Neuronal stem cell (in vitro differentiated cells): ENCODE measurements around the gene ABCB8.

Experiments used
- DNase-seq: peaks from one replicate; pipeline ENCODE4 v3.0.0-alpha.2; 2013; ENCODE audit warnings: low spot score
- H2AFZ ChIP-seq: one replicate; pipeline ENCODE4 v1.6.1; 2013; ENCODE audit warnings: mild to moderate bottlenecking, low read length, inconsistent platforms
- H2AK5ac ChIP-seq: 2 replicates; pipeline ENCODE4 v1.6.1; 2013; ENCODE audit warnings: low read depth, mild to moderate bottlenecking, inconsistent platforms, low read length, moderate library complexity, mixed read lengths
- H2BK120ac ChIP-seq: 2 replicates; pipeline ENCODE4 v1.6.1; 2013; ENCODE audit warnings: low read depth, mild to moderate bottlenecking, inconsistent platforms, low read length, moderate library complexity, mixed read lengths
- H2BK12ac ChIP-seq: one replicate; pipeline ENCODE4 v1.6.1; 2013; ENCODE audit warnings: low read length, inconsistent platforms
- H2BK15ac ChIP-seq: 2 replicates; pipeline ENCODE4 v1.6.1; 2013; ENCODE audit warnings: mild to moderate bottlenecking, low read length, inconsistent platforms, mixed read lengths
- H2BK5ac ChIP-seq: one replicate; pipeline ENCODE4 v1.6.1; 2013; ENCODE audit warnings: inconsistent platforms, mild to moderate bottlenecking, low read length, moderate library complexity
- H3K14ac ChIP-seq: one replicate; pipeline ENCODE4 v1.6.1; 2013; ENCODE audit warnings: low read length, inconsistent platforms
- H3K18ac ChIP-seq: 2 replicates; pipeline ENCODE4 v1.6.1; 2013; ENCODE audit warnings: low read length, inconsistent platforms
- H3K23ac ChIP-seq: 2 replicates; pipeline ENCODE4 v1.6.1; 2013; ENCODE audit warnings: low read depth, mild to moderate bottlenecking, mixed read lengths, low read length, inconsistent platforms; ENCODE audit not compliant: poor library complexity
- H3K27ac ChIP-seq: replicated peaks from 3 replicates; pipeline ENCODE4 v1.5.1; 2013; ENCODE audit warnings: low read length, inconsistent platforms
- H3K27me3 ChIP-seq, 3 experiments: 2 replicates each; pipeline ENCODE4 v1.6.1; 2013; ENCODE audit warnings: low read length in 3 of 3, mild to moderate bottlenecking in 2 of 3, inconsistent platforms in 1 of 3, low read depth in 1 of 3, mixed read lengths in 1 of 3, moderate library complexity in 1 of 3; ENCODE audit not compliant: control insufficient read depth in 3 of 3, insufficient read depth in 3 of 3
- H3K36me3 ChIP-seq, 2 donors: replicated peaks in 1 of 2; 2 replicates each; pipeline ENCODE4 v1.6.1; 2013; ENCODE audit warnings: low read length in 2 of 2; ENCODE audit not compliant: control insufficient read depth in 2 of 2, insufficient read depth in 2 of 2
- H3K4ac ChIP-seq: 2 replicates; pipeline ENCODE4 v1.6.1; 2013; ENCODE audit warnings: inconsistent platforms, mild to moderate bottlenecking, low read length, moderate library complexity
- H3K4me1 ChIP-seq, 2 donors: 1 replicate in 1 of 2; 2 replicates in 1 of 2; pipeline ENCODE4 v1.6.1; 2013; ENCODE audit warnings: low read length in 2 of 2, low read depth in 1 of 2; ENCODE audit not compliant: control insufficient read depth in 2 of 2, insufficient read depth in 1 of 2
- H3K4me2 ChIP-seq: one replicate; pipeline ENCODE4 v1.6.1; 2013; ENCODE audit warnings: mild to moderate bottlenecking, low read length, inconsistent platforms; ENCODE audit not compliant: insufficient read depth, poor library complexity, severe bottlenecking
- H3K4me3 ChIP-seq, 2 donors: 2 replicates each; pipeline ENCODE4 v1.5.1; 2013; ENCODE audit warnings: low read length in 2 of 2, mild to moderate bottlenecking in 2 of 2, inconsistent platforms in 1 of 2, moderate library complexity in 1 of 2
- H3K79me1 ChIP-seq: one replicate; pipeline ENCODE4 v1.6.1; 2013; ENCODE audit warnings: low read depth, mild to moderate bottlenecking, inconsistent platforms, low read length, moderate library complexity
- H3K9ac ChIP-seq: one replicate; pipeline ENCODE4 v1.6.1; 2013; ENCODE audit warnings: mild to moderate bottlenecking, low read depth, low read length, inconsistent platforms; ENCODE audit not compliant: poor library complexity
- H3K9me3 ChIP-seq, 2 donors: replicated peaks in 1 of 2; 2 replicates each; pipeline versions ENCODE3 to v1.6.1; 2013; ENCODE audit warnings: low read length in 2 of 2, mild to moderate bottlenecking in 2 of 2, inconsistent platforms in 1 of 2, low read depth in 1 of 2, mixed read lengths in 1 of 2, moderate library complexity in 1 of 2; ENCODE audit not compliant: control insufficient read depth in 2 of 2, insufficient read depth in 1 of 2
- H4K8ac ChIP-seq: one replicate; pipeline ENCODE4 v1.6.1; 2013; ENCODE audit warnings: low read depth, mild to moderate bottlenecking, inconsistent platforms, low read length, moderate library complexity
- H4K91ac ChIP-seq: one replicate; pipeline ENCODE4 v1.6.1; 2013; ENCODE audit warnings: low read length, low read depth, mild to moderate bottlenecking, inconsistent platforms; ENCODE audit not compliant: poor library complexity
- WGBS, 2 donors: extraction: QIAGEN DNeasy Blood & Tissue Kit; methylation state at CpG; one replicate each; pipeline ENCODE4 v1.1.7; 2013; ENCODE audit warnings: missing lambda C conversion rate in 2 of 2, mixed read lengths in 1 of 2; ENCODE audit not compliant: insufficient read length in 2 of 2, insufficient replicate concordance in 1 of 2; ENCODE audit errors: extremely low coverage in 2 of 2; 5-methylcytosine and 5-hydroxymethylcytosine counted together

Gene ABCB8

GRCh38 chr7:150998341-150998740 lies 29.9 kb upstream of the ABCB8 start:
- Histone ChIP-seq H3K23ac (peak overlapping the region; percentile 73), H3K4me1 (peaks cover 10 to 22% of the 10 kb centered on the region in 2 donors), H3K79me1 (no peaks in the 10 kb centered on the region), H4K91ac (no peak overlapping the region), H3K27ac (no peak overlapping the region), H3K27me3 (no peaks in the 10 kb centered on the region), H3K4me3 (no peak overlapping the region), H2BK12ac (no peak overlapping the region), H2BK15ac (peak overlapping the region; percentile 85), H3K18ac (peak overlapping the region; percentile 71), H3K4me2 (no peak overlapping the region), H3K36me3 (peaks cover 0 to 11% of the 10 kb centered on the region in 2 donors), H3K14ac (no peak overlapping the region), H3K9ac (peak overlapping the region; percentile 40), H4K8ac (no peak overlapping the region), H2BK120ac (peak overlapping the region; percentile 47), H3K4ac (no peak overlapping the region), H2AFZ (no peak overlapping the region), H2AK5ac (peak overlapping the region; percentile 89), H3K9me3 (no peaks in the 10 kb centered on the region), H2BK5ac (no peak overlapping the region)
- no CpG with 5 or more reads among the region's 20 CpGs for WGBS, 2 donors
- DNase-seq: no peak

DNA sequence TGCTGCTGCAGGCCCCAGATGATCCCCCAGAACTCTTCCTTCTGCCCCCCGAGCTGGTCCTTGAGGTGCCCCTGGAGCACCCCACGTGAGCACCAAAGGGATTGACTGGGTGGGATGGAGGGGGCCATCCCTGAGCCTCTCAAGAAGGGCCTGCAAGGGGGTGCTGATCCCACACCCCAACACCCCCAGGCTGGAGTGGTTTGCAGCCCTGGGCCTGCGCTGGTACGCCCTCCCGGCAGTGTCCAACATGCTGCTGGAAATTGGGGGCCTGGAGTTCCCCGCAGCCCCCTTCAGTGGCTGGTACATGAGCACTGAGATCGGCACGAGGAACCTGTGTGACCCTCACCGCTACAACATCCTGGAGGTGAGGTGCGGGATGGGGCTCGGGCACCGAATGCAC lies 29.2 kb upstream of the ABCB8 start:
- peak overlapping the region; percentile 52 for H3K18ac ChIP-seq
- H2BK5ac ChIP-seq: no peak overlapping the region
- no peak overlapping the region for H3K9ac ChIP-seq
- H3K4me1 ChIP-seq: peaks cover 4 to 16% of the 10 kb centered on the region in 2 donors
- peak overlapping the region; percentile 4 for H3K14ac ChIP-seq
- H4K91ac ChIP-seq: no peak overlapping the region
- H3K27ac ChIP-seq: no peak overlapping the region
- H2AFZ ChIP-seq: no peak overlapping the region
- no peaks in the 10 kb centered on the region for H3K9me3 ChIP-seq
- peak overlapping the region; percentile 30 for H3K23ac ChIP-seq
- no peaks in the 10 kb centered on the region for H3K27me3 ChIP-seq
- no peak overlapping the region for H2BK120ac ChIP-seq
- H3K79me1 ChIP-seq: no peaks in the 10 kb centered on the region
- WGBS, 2 donors: no CpG with 5 or more reads among the region's 12 CpGs
- no peak overlapping the region for H3K4me2 ChIP-seq
- H2AK5ac ChIP-seq: peak overlapping the region; percentile 79
- peaks cover 0 to 11% of the 10 kb centered on the region in 2 donors for H3K36me3 ChIP-seq
- no peak overlapping the region for H3K4me3 ChIP-seq
- no peak overlapping the region for H2BK12ac ChIP-seq
- H2BK15ac ChIP-seq: peak overlapping the region; percentile 84
- H4K8ac ChIP-seq: no peak overlapping the region
- no peak overlapping the region for H3K4ac ChIP-seq
- no peak for DNase-seq

DNA sequence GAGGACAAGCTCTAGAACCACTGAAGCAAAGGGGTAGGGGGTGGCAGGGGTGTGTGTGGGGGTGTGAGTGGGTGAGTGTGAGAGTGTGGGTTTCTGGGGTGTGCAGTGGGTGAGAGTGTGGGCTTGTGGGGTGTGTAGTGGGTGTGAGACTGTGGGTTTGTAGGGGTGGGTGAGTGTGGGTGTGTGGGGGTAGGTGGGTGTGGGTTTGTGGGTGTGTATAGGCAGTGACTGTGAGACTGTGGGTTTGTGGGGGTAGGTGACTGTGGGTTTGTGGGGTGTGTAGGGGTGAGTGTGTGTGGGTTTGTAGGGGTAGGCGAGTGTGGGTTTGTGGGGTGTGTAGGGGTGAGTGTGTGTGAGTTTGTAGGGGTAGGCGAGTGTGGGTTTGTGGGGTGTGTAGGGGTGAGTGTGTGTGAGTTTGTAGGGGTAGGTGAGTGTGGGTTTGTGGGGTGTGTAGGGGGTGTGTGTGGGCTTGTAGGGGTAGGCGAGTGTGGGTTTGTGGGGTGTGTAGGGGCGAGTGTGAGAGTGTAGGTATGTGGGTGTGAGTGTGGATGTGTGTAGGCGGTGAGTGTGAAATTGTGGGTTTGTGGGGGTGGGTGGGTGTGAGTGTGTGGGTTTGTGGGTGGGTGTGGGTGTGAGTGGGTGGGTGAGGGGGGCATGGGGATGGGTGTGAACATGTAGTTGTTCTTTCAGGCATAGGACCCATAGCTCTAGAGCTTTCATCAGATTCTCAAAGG lies 28.6 kb upstream of the ABCB8 start:
- H3K4me2 ChIP-seq: no peak overlapping the region

DNA sequence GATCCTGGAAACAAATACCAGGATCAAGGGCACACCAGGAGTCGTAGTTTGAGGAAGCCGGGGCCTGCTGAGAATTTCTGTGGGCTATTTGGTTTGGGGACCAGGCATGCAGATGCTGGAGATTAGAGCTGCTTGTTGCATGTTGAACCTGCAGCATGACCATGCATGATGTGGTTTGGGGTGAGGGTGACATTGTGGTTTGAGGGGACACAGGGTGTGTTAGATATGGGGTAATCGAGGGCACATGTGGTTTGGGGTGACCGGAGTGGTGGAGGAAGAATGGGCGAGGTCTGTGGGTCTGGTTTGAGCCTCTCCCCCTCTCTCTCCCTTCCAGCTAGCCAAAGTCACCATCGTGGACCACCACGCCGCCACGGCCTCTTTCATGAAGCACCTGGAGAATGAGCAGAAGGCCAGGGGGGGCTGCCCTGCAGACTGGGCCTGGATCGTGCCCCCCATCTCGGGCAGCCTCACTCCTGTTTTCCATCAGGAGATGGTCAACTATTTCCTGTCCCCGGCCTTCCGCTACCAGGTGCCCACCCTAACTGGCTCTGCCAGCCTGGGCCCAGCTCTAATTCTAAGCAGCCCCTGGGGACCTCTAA lies 27.3 kb upstream of the ABCB8 start:
- Histone ChIP-seq H3K14ac (no peak overlapping the region), H3K18ac (peak overlapping the region; percentile 45), H2BK120ac (no peak overlapping the region), H2BK5ac (no peak overlapping the region), H3K4me2 (no peak overlapping the region), H3K4me3 (no peak overlapping the region), H4K91ac (no peak overlapping the region), H3K23ac (peak overlapping the region; percentile 10), H3K36me3 (peaks cover 0 to 11% of the 10 kb centered on the region in 2 donors), H3K79me1 (no peaks in the 10 kb centered on the region), H4K8ac (no peak overlapping the region), H3K9me3 (no peaks in the 10 kb centered on the region), H3K27ac (no peak overlapping the region), H2BK12ac (no peak overlapping the region), H3K4ac (no peak overlapping the region), H3K4me1 (peaks cover 4 to 7% of the 10 kb centered on the region in 2 donors), H2AFZ (no peak overlapping the region), H3K27me3 (no peaks in the 10 kb centered on the region), H2AK5ac (peak overlapping the region; percentile 57), H2BK15ac (peak overlapping the region; percentile 52), H3K9ac (no peak overlapping the region)
- WGBS, 2 donors: no CpG with 5 or more reads among the region's 13 CpGs
- DNase-seq: no peak

More for the DNA sequence above, 28.6 kb upstream of the ABCB8 start:
- Histone ChIP-seq H3K14ac (no peak overlapping the region), H2BK12ac (no peak overlapping the region), H3K23ac (no peak overlapping the region), H4K8ac (no peak overlapping the region), H4K91ac (no peak overlapping the region), H2BK5ac (no peak overlapping the region), H2AK5ac (no peak overlapping the region), H3K27me3 (no peaks in the 10 kb centered on the region), H3K4me3 (no peak overlapping the region), H2AFZ (no peak overlapping the region), H3K27ac (no peak overlapping the region), H3K18ac (no peak overlapping the region), H3K9me3 (no peaks in the 10 kb centered on the region), H3K4ac (no peak overlapping the region), H3K79me1 (no peaks in the 10 kb centered on the region), H2BK120ac (no peak overlapping the region), H3K36me3 (peaks cover 0 to 11% of the 10 kb centered on the region in 2 donors), H3K4me1 (peaks cover 4 to 13% of the 10 kb centered on the region in 2 donors), H3K9ac (no peak overlapping the region), H2BK15ac (peak overlapping the region; percentile 84)
- DNase-seq: no peak
- 100% methylated on average over 4 of the region's 5 CpGs; no CpG with 5 or more reads in 1 of the 2 donors for WGBS, 2 donors
